ENCODE data around the gene TOMT. TPM values are rescaled to one million over a fixed set of nuclear protein-coding genes. Genes with fewer than 3 reads are reported as not detected.

TOMT gene
- total and polyA plus RNA-seq, 2 experiments from 2014 or later, result not detected

DNA sequence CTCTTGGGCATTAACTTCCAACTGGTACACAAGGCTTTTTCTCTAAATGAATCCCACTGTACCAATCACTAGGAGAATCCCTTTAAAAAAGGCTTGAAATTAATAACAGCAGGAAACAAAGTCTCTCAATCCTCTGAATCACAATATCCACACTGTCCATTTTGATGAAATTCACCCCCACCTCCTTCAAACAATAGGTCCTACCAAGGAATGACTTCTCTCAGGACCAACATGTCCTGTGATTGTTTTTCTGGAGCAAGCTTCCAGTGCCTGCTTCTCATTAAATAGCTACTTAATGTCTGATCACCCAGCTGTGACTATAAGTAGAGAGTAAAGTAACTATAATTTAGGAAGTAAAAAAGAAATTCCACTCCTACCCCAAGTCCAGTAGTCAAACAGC, 38.5 kb upstream of the TOMT start:
- H3K27me3 ChIP-seq (ENCODE audit: insufficient read depth), result no peaks in the 10 kb centered on the region
- peaks cover 8% of the 10 kb centered on the region; the same call in 1 of the 2 replicates for H3K4me1 ChIP-seq (ENCODE audit: insufficient read depth)
- Mint-ChIP-seq H3K9me3 (no peaks in the 10 kb centered on the region), H3K4me1 (peaks cover 22% of the 10 kb centered on the region), H3K27ac (no peak overlapping the region), H3K27me3 (ENCODE audit: insufficient read depth, low read depth, poor library complexity) (peaks cover 3% of the 10 kb centered on the region), H3K4me3 (no peak overlapping the region), H3K36me3 (ENCODE audit: low read depth) (peaks cover 9% of the 10 kb centered on the region)
- peaks cover 27% of the 10 kb centered on the region for H4K20me1 ChIP-seq (replicated peaks; ENCODE audit: insufficient read depth)
- no peak overlapping the region for H3K4me2 ChIP-seq
- no peak overlapping the region for H2AFZ ChIP-seq
- peaks cover 58% of the 10 kb centered on the region for H3K79me2 ChIP-seq (replicated peaks; ENCODE audit: insufficient read depth)
- no peaks in the 10 kb centered on the region for H3F3A ChIP-seq (replicated peaks; ENCODE audit: low read depth)
- ATAC-seq, result no peak
- H3K36me3 ChIP-seq (ENCODE audit: insufficient read depth), result no peaks in the 10 kb centered on the region; the same call in 1 of the 2 replicates
- H3K4me3 ChIP-seq, result no peak overlapping the region
- TF ChIP-seq, protein P1, sequence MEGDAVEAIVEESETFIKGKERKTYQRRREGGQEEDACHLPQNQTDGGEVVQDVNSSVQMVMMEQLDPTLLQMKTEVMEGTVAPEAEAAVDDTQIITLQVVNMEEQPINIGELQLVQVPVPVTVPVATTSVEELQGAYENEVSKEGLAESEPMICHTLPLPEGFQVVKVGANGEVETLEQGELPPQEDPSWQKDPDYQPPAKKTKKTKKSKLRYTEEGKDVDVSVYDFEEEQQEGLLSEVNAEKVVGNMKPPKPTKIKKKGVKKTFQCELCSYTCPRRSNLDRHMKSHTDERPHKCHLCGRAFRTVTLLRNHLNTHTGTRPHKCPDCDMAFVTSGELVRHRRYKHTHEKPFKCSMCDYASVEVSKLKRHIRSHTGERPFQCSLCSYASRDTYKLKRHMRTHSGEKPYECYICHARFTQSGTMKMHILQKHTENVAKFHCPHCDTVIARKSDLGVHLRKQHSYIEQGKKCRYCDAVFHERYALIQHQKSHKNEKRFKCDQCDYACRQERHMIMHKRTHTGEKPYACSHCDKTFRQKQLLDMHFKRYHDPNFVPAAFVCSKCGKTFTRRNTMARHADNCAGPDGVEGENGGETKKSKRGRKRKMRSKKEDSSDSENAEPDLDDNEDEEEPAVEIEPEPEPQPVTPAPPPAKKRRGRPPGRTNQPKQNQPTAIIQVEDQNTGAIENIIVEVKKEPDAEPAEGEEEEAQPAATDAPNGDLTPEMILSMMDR (conservative IDR thresholded peaks at IDR 0.05; ENCODE audit: low read depth in 2 of 2), result no peak
- TF ChIP-seq EZH2 (IDR thresholded peaks at IDR 0.05; ENCODE audit: low read depth, unreplicated experiment), result no peak
- TF ChIP-seq, protein P2, sequence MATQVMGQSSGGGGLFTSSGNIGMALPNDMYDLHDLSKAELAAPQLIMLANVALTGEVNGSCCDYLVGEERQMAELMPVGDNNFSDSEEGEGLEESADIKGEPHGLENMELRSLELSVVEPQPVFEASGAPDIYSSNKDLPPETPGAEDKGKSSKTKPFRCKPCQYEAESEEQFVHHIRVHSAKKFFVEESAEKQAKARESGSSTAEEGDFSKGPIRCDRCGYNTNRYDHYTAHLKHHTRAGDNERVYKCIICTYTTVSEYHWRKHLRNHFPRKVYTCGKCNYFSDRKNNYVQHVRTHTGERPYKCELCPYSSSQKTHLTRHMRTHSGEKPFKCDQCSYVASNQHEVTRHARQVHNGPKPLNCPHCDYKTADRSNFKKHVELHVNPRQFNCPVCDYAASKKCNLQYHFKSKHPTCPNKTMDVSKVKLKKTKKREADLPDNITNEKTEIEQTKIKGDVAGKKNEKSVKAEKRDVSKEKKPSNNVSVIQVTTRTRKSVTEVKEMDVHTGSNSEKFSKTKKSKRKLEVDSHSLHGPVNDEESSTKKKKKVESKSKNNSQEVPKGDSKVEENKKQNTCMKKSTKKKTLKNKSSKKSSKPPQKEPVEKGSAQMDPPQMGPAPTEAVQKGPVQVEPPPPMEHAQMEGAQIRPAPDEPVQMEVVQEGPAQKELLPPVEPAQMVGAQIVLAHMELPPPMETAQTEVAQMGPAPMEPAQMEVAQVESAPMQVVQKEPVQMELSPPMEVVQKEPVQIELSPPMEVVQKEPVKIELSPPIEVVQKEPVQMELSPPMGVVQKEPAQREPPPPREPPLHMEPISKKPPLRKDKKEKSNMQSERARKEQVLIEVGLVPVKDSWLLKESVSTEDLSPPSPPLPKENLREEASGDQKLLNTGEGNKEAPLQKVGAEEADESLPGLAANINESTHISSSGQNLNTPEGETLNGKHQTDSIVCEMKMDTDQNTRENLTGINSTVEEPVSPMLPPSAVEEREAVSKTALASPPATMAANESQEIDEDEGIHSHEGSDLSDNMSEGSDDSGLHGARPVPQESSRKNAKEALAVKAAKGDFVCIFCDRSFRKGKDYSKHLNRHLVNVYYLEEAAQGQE (IDR thresholded peaks at IDR 0.05; ENCODE audit: unreplicated experiment), result no peak
- TF ChIP-seq EZH2phosphoT487 (IDR thresholded peaks at IDR 0.05; ENCODE audit: unreplicated experiment), result no peak
- TF ChIP-seq ZNF331 (CRISPR knock-in tag; IDR thresholded peaks at IDR 0.05; ENCODE audit: low read depth), result no peak
- TF ChIP-seq NANOG (IDR thresholded peaks at IDR 0.05; ENCODE audit: borderline replicate concordance), result no peak
- no peak for TF ChIP-seq POLR2AphosphoS5 (IDR thresholded peaks at IDR 0.05; ENCODE audit: low read depth)
- TF ChIP-seq ZNF114 (CRISPR knock-in tag; IDR thresholded peaks at IDR 0.05), result no peak
- TF ChIP-seq, protein P3, sequence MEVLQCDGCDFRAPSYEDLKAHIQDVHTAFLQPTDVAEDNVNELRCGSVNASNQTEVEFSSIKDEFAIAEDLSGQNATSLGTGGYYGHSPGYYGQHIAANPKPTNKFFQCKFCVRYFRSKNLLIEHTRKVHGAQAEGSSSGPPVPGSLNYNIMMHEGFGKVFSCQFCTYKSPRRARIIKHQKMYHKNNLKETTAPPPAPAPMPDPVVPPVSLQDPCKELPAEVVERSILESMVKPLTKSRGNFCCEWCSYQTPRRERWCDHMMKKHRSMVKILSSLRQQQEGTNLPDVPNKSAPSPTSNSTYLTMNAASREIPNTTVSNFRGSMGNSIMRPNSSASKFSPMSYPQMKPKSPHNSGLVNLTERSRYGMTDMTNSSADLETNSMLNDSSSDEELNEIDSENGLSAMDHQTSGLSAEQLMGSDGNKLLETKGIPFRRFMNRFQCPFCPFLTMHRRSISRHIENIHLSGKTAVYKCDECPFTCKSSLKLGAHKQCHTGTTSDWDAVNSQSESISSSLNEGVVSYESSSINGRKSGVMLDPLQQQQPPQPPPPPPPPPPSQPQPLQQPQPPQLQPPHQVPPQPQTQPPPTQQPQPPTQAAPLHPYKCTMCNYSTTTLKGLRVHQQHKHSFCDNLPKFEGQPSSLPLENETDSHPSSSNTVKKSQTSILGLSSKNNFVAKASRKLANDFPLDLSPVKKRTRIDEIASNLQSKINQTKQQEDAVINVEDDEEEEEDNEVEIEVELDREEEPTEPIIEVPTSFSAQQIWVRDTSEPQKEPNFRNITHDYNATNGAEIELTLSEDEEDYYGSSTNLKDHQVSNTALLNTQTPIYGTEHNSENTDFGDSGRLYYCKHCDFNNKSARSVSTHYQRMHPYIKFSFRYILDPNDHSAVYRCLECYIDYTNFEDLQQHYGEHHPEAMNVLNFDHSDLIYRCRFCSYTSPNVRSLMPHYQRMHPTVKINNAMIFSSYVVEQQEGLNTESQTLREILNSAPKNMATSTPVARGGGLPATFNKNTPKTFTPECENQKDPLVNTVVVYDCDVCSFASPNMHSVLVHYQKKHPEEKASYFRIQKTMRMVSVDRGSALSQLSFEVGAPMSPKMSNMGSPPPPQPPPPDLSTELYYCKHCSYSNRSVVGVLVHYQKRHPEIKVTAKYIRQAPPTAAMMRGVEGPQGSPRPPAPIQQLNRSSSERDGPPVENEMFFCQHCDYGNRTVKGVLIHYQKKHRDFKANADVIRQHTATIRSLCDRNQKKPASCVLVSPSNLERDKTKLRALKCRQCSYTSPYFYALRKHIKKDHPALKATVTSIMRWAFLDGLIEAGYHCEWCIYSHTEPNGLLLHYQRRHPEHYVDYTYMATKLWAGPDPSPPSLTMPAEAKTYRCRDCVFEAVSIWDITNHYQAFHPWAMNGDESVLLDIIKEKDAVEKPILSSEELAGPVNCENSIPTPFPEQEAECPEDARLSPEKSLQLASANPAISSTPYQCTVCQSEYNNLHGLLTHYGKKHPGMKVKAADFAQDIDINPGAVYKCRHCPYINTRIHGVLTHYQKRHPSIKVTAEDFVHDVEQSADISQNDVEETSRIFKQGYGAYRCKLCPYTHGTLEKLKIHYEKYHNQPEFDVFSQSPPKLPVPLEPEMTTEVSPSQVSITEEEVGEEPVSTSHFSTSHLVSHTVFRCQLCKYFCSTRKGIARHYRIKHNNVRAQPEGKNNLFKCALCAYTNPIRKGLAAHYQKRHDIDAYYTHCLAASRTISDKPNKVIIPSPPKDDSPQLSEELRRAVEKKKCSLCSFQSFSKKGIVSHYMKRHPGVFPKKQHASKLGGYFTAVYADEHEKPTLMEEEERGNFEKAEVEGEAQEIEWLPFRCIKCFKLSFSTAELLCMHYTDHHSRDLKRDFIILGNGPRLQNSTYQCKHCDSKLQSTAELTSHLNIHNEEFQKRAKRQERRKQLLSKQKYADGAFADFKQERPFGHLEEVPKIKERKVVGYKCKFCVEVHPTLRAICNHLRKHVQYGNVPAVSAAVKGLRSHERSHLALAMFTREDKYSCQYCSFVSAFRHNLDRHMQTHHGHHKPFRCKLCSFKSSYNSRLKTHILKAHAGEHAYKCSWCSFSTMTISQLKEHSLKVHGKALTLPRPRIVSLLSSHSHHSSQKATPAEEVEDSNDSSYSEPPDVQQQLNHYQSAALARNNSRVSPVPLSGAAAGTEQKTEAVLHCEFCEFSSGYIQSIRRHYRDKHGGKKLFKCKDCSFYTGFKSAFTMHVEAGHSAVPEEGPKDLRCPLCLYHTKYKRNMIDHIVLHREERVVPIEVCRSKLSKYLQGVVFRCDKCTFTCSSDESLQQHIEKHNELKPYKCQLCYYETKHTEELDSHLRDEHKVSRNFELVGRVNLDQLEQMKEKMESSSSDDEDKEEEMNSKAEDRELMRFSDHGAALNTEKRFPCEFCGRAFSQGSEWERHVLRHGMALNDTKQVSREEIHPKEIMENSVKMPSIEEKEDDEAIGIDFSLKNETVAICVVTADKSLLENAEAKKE (CRISPR knock-in tag; IDR thresholded peaks at IDR 0.05), result no peak
- TF ChIP-seq, protein P4, sequence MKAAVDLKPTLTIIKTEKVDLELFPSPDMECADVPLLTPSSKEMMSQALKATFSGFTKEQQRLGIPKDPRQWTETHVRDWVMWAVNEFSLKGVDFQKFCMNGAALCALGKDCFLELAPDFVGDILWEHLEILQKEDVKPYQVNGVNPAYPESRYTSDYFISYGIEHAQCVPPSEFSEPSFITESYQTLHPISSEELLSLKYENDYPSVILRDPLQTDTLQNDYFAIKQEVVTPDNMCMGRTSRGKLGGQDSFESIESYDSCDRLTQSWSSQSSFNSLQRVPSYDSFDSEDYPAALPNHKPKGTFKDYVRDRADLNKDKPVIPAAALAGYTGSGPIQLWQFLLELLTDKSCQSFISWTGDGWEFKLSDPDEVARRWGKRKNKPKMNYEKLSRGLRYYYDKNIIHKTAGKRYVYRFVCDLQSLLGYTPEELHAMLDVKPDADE (IDR thresholded peaks at IDR 0.05), result no peak
- no peak overlapping the region for H3K27ac ChIP-seq (ENCODE audit: low read depth)
- H3K9me2 ChIP-seq (ENCODE audit: insufficient read depth), result no peaks in the 10 kb centered on the region
- no peak for DNase-seq (ENCODE audit: low spot score)

Data from GM23338 (cell line).